Measurements from ENCODE around the gene NUMA1. TPM values are rescaled to one million over a fixed set of nuclear protein-coding genes. Genes with fewer than 3 reads are reported as not detected.

NUMA1 gene
- polyA plus RNA-seq, 3 donors: 4.1 to 91.2 (median 12.4) TPM

- no peaks in the 10 kb centered on the region for H3K36me3 ChIP-seq (replicated peaks in 1 of 2; ENCODE audit: control insufficient read depth in 1 of 2, insufficient read depth in 2 of 2, low read length in 2 of 2)
- Mint-ChIP-seq H3K4me1 (peaks cover 42% of the 10 kb centered on the region), H3K27ac (peak overlapping the region; percentile 61 to 91 (median 87)), H3K36me3 (peaks cover 2 to 9% of the 10 kb centered on the region in 2 donors), H3K4me3 (no peak overlapping the region), H3K9me3 (peaks cover 0 to 4% (median 0%) of the 10 kb centered on the region in 7 donors), H3K27me3 (ENCODE audit: low read depth in 3 of 3) (peaks cover 0 to 3% (median 0%) of the 10 kb centered on the region in 3 donors)
- H3K27me3 ChIP-seq (ENCODE audit: control insufficient read depth in 2 of 2, insufficient read depth in 2 of 2, low read length in 2 of 2): no peaks in the 10 kb centered on the region
- H3K9me3 ChIP-seq (replicated peaks in 1 of 2; ENCODE audit: control insufficient read depth in 1 of 2, insufficient read depth in 1 of 2, low read length in 2 of 2): peaks cover 0 to under 1% of the 10 kb centered on the region in 2 donors
- DNase-seq: peak in 1 of 3 donors; percentile 40
- TF ChIP-seq, protein P1, sequence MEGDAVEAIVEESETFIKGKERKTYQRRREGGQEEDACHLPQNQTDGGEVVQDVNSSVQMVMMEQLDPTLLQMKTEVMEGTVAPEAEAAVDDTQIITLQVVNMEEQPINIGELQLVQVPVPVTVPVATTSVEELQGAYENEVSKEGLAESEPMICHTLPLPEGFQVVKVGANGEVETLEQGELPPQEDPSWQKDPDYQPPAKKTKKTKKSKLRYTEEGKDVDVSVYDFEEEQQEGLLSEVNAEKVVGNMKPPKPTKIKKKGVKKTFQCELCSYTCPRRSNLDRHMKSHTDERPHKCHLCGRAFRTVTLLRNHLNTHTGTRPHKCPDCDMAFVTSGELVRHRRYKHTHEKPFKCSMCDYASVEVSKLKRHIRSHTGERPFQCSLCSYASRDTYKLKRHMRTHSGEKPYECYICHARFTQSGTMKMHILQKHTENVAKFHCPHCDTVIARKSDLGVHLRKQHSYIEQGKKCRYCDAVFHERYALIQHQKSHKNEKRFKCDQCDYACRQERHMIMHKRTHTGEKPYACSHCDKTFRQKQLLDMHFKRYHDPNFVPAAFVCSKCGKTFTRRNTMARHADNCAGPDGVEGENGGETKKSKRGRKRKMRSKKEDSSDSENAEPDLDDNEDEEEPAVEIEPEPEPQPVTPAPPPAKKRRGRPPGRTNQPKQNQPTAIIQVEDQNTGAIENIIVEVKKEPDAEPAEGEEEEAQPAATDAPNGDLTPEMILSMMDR (IDR thresholded peaks at IDR 0.05): no peak
- no peaks in the 10 kb centered on the region for H3K79me2 ChIP-seq (ENCODE audit: insufficient read depth, low read length)
- peak overlapping the region; percentile 43 to 73 for H3K27ac ChIP-seq (ENCODE audit: low read depth in 1 of 2, low read length in 2 of 2)
- WGBS (ENCODE audit: insufficient coverage): no CpG with 5 or more reads among the region's 6 CpGs
- H3K4me2 ChIP-seq (replicated peaks; ENCODE audit: extremely low read depth, low read length, poor library complexity, severe bottlenecking): no peak overlapping the region
- no peak overlapping the region for H3K9ac ChIP-seq (ENCODE audit: insufficient read depth, low read length, poor library complexity, severe bottlenecking)
- no peak overlapping the region for H3K4me3 ChIP-seq (replicated peaks in 1 of 3; ENCODE audit: low read depth in 2 of 3, low read length in 3 of 3)
- peaks cover 37 to 39% of the 10 kb centered on the region in 2 donors for H3K4me1 ChIP-seq (ENCODE audit: control insufficient read depth in 1 of 2, insufficient read depth in 2 of 2, low read length in 2 of 2)
- intact Hi-C loops (cut with micrococcal nuclease): no loop called here
- no peaks in the 10 kb centered on the region for H4K20me1 ChIP-seq (ENCODE audit: insufficient read depth, low read length)
- H2AFZ ChIP-seq (ENCODE audit: insufficient read depth, low read depth, low read length, poor library complexity, severe bottlenecking): peak overlapping the region; percentile 63
Measured at GRCh38 chr11:72119198-72119597, 38.9 kb upstream of the NUMA1 start.

DNA sequence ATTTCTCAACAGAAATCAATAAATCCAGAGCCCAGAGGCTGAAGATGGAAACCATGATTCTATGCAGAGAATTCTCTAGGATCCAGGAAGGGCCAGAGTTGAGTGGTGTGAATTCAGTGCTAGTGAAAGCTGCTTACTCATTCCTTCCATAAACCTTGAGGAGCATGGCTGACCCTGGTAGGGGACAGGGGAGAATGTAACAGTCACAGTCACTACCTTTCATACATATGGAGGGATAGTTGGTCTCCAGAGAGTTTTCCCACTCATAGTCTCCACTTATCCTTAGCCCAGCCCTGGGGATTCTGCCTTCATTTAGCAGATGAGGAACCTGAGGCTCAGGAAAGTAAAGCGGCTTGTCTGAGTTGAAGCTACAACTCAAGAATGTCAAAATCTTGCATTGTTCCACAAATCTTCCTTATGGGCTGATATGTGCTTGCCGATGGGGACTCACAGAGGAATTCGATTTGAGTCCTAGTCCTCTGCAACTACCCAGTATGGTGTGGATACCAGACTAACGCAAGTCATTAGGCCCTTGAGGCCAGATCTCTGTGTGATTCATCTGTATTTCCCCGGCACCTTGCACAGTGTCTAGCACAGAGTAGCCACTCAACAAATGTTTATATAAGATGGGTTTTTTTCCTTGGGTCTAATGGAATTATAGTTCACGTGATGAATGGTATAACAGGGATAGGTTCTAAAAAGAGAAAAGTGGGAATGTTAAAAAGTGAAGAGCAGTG is 35.8 kb upstream of the NUMA1 start:
- no peaks in the 10 kb centered on the region for H3K36me3 ChIP-seq (replicated peaks in 1 of 2; ENCODE audit: control insufficient read depth in 1 of 2, insufficient read depth in 2 of 2, low read length in 2 of 2)

More for the DNA sequence above, 35.8 kb upstream of the NUMA1 start:
- Histone ChIP-seq H3K27ac (ENCODE audit: low read depth in 1 of 2, low read length in 2 of 2) (peak overlapping the region in 1 of 2 donors; percentile 46), H3K9ac (ENCODE audit: insufficient read depth, low read length, poor library complexity, severe bottlenecking) (no peak overlapping the region), H3K4me3 (replicated peaks in 1 of 3; ENCODE audit: low read depth in 2 of 3, low read length in 3 of 3) (no peak overlapping the region), H3K79me2 (ENCODE audit: insufficient read depth, low read length) (peaks cover 7% of the 10 kb centered on the region), H3K27me3 (ENCODE audit: control insufficient read depth in 2 of 2, insufficient read depth in 2 of 2, low read length in 2 of 2) (no peaks in the 10 kb centered on the region), H3K4me2 (replicated peaks; ENCODE audit: extremely low read depth, low read length, poor library complexity, severe bottlenecking) (no peak overlapping the region), H4K20me1 (ENCODE audit: insufficient read depth, low read length) (no peaks in the 10 kb centered on the region), H2AFZ (ENCODE audit: insufficient read depth, low read depth, low read length, poor library complexity, severe bottlenecking) (peak overlapping the region; percentile 43), H3K9me3 (replicated peaks in 1 of 2; ENCODE audit: control insufficient read depth in 1 of 2, insufficient read depth in 1 of 2, low read length in 2 of 2) (no peaks in the 10 kb centered on the region), H3K4me1 (ENCODE audit: control insufficient read depth in 1 of 2, insufficient read depth in 2 of 2, low read length in 2 of 2) (peaks cover 50 to 54% of the 10 kb centered on the region in 2 donors)
- Mint-ChIP-seq H3K27ac (peak overlapping the region in 4 of 7 donors; percentile 6 to 65 (median 28)), H3K9me3 (peaks cover 0 to 5% (median 0%) of the 10 kb centered on the region in 7 donors), H3K4me1 (peaks cover 53% of the 10 kb centered on the region), H3K4me3 (no peak overlapping the region), H3K36me3 (peaks cover 7 to 12% of the 10 kb centered on the region in 2 donors), H3K27me3 (ENCODE audit: low read depth in 3 of 3) (peaks cover 0 to 5% (median 0%) of the 10 kb centered on the region in 3 donors)
- intact Hi-C loops (cut with micrococcal nuclease): no loop called here
- TF ChIP-seq, protein P1 (IDR thresholded peaks at IDR 0.05): no peak
- WGBS (ENCODE audit: insufficient coverage): 94% methylated on average over 3 of the region's 6 CpGs
- peak in 1 of 3 donors; percentile 33 for DNase-seq
